Lower lobe of right lung (tissue), 2 donors: ENCODE results near the gene TRAPPC8. TPM values are rescaled to one million over a fixed set of nuclear protein-coding genes. Genes with fewer than 3 reads are reported as not detected.

Experiments used
- ATAC-seq, 2 donors: fragments of 200-7000 bp; cut with Tn5 transposase; one replicate each; pipeline ENCODE4 v1.9.1; 2020 to 2022; ENCODE audit warnings: mild to moderate bottlenecking in 2 of 2, moderate library complexity in 2 of 2
- DNase-seq: peaks from one replicate; pipeline ENCODE4 v3.0.0-alpha.2; 2020
- H3K27ac ChIP-seq: fragments of 200-600 bp; one replicate; pipeline ENCODE4 v1.8.0; 2022
- H3K27me3 ChIP-seq: fragments of 200-600 bp; one replicate; pipeline ENCODE4 v1.8.0; 2022; ENCODE audit warnings: low read depth
- H3K36me3 ChIP-seq: fragments of 200-600 bp; one replicate; pipeline ENCODE4 v1.8.0; 2022; ENCODE audit warnings: mild to moderate bottlenecking
- H3K4me1 ChIP-seq: fragments of 200-600 bp; one replicate; pipeline ENCODE4 v1.8.0; 2022
- H3K4me3 ChIP-seq: fragments of 200-600 bp; one replicate; pipeline ENCODE4 v1.8.0; 2022; ENCODE audit warnings: mild to moderate bottlenecking
- H3K9me3 ChIP-seq: fragments of 200-600 bp; one replicate; pipeline ENCODE4 v1.8.0; 2022
- intact Hi-C: fragments of 100-400 bp; cut with DNase I; formaldehyde crosslinking; loops from one replicate; pipeline ENCODE4 v1.11.0; 2022
- total RNA-seq: library from RNA; stranded (reverse); fragmentation: NEBNext Ultra II Directional; extraction: Animal tissue kit (Norgen Biotek cat#: 25700); gene quantifications from one replicate; pipeline ENCODE4 v1.2.1, GENCODE V29; 2021
- TF ChIP-seq, protein P1 (sequence below): fragments of 200-600 bp; IDR thresholded peaks from one replicate; pipeline ENCODE4 v1.8.0; 2022; ENCODE audit warnings: antibody characterized with exemption, mild to moderate bottlenecking
- donor health status: DM: no; HTN: yes; CAD: no; lungs with severe emphysema.

Gene TRAPPC8
- total RNA-seq, 1 donor from 2014 or later: 47.3 TPM

DNA sequence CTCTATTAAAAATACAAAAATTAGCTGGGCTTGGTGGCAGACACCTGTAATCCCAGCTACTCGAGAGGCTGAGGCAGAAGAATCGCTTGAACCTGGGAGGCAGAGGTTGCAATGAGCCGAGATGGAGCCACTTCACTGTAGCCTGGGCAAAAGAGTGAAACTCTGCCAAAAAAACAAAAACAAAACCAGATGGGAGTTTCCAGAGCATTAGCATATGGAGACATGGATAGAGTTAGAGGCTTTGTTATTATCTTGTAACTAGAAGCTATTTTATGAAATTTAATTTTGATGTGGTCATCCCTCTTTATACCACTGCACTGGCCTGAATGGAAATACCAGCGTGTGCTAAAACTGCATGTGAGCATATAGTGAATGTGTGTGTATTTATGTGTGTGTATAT is 58.9 kb downstream of the TRAPPC8 start:
- H3K36me3 ChIP-seq: peaks cover 83% of the 10 kb centered on the region
- DNase-seq (no peak), ATAC-seq (no peak)
- H3K4me3 ChIP-seq: no peak overlapping the region
- no peaks in the 10 kb centered on the region for H3K4me1 ChIP-seq
- intact Hi-C loops: no loop called here
- TF ChIP-seq, protein P1, sequence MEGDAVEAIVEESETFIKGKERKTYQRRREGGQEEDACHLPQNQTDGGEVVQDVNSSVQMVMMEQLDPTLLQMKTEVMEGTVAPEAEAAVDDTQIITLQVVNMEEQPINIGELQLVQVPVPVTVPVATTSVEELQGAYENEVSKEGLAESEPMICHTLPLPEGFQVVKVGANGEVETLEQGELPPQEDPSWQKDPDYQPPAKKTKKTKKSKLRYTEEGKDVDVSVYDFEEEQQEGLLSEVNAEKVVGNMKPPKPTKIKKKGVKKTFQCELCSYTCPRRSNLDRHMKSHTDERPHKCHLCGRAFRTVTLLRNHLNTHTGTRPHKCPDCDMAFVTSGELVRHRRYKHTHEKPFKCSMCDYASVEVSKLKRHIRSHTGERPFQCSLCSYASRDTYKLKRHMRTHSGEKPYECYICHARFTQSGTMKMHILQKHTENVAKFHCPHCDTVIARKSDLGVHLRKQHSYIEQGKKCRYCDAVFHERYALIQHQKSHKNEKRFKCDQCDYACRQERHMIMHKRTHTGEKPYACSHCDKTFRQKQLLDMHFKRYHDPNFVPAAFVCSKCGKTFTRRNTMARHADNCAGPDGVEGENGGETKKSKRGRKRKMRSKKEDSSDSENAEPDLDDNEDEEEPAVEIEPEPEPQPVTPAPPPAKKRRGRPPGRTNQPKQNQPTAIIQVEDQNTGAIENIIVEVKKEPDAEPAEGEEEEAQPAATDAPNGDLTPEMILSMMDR: no peak
- no peak overlapping the region for H3K27ac ChIP-seq
- H3K27me3 ChIP-seq: no peaks in the 10 kb centered on the region
- peaks cover 10% of the 10 kb centered on the region for H3K9me3 ChIP-seq

DNA sequence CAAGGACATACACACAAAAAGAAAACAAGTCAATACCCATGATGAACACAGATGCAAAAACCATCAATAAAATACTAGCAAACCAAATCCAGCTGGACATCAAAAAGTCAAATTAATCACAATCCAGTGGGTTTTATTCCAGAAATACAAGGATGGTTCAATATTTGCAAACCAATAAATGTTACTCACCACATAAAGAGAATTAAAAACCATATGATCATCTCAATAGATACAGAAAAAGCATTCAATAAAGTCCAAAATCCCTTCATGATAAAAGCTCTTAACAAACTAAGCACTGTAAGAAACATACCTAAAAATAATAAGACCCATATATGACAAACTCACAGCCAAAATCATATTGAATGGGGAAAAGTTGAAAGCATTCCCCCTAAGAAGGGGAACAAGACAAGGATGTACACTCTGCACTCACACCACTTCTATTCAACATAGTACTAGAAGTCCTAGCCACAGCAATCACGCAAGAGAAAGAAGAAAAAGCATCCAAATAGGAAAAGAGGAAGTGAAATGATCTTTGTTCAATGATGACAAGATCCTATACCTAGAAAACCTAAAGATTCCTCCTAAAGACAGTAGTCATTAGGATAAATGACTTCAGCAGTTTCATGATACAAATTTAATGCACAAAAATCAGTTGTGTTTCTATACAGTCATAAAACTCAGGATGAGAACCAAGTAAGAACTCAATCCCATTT is 62.6 kb downstream of the TRAPPC8 start:
- H3K27me3 ChIP-seq: no peaks in the 10 kb centered on the region
- TF ChIP-seq, protein P1: no peak
- peaks cover 10% of the 10 kb centered on the region for H3K9me3 ChIP-seq
- no peak overlapping the region for H3K27ac ChIP-seq
- DNase-seq: no peak
- intact Hi-C loops: no loop called here
- no peak for ATAC-seq
- peaks cover 77% of the 10 kb centered on the region for H3K36me3 ChIP-seq
- no peaks in the 10 kb centered on the region for H3K4me1 ChIP-seq
- H3K4me3 ChIP-seq: no peak overlapping the region

GRCh38 chr18:31878358-31878757 is 64.6 kb downstream of the TRAPPC8 start:
- Histone ChIP-seq H3K4me3 (no peak overlapping the region), H3K4me1 (no peaks in the 10 kb centered on the region), H3K27me3 (no peaks in the 10 kb centered on the region), H3K27ac (no peak overlapping the region), H3K36me3 (peaks cover 81% of the 10 kb centered on the region), H3K9me3 (peaks cover 10% of the 10 kb centered on the region)
- TF ChIP-seq, protein P1: no peak
- DNase-seq (no peak), ATAC-seq (no peak)
- intact Hi-C loops: no loop called here

GRCh38 chr18:31877900-31878299 is 65.0 kb downstream of the TRAPPC8 start:
- DNase-seq (no peak), ATAC-seq (no peak)
- H3K4me3 ChIP-seq: no peak overlapping the region
- H3K27me3 ChIP-seq: no peaks in the 10 kb centered on the region
- no peaks in the 10 kb centered on the region for H3K4me1 ChIP-seq
- H3K9me3 ChIP-seq: peaks cover 10% of the 10 kb centered on the region
- TF ChIP-seq, protein P1: no peak
- H3K36me3 ChIP-seq: peaks cover 81% of the 10 kb centered on the region
- intact Hi-C loops: no loop called here
- no peak overlapping the region for H3K27ac ChIP-seq

- ATAC-seq: no peak
- H3K4me1 ChIP-seq: no peaks in the 10 kb centered on the region
- H3K36me3 ChIP-seq: peaks cover 85% of the 10 kb centered on the region
- H3K27me3 ChIP-seq: no peaks in the 10 kb centered on the region
- intact Hi-C loops: no loop called here
- TF ChIP-seq, protein P1: no peak
- no peak overlapping the region for H3K27ac ChIP-seq
- DNase-seq: no peak
- H3K9me3 ChIP-seq: peaks cover 10% of the 10 kb centered on the region
- H3K4me3 ChIP-seq: no peak overlapping the region
Measured at GRCh38 chr18:31876707-31877106, 66.2 kb downstream of the TRAPPC8 start.
